Activated CD4-positive, alpha-beta T cell treated with anti-CD3 and anti-CD28 coated beads for 48 hours (primary cell): ENCODE data around the gene POLR2J.

Experiments used
- DNase-seq: peaks from one replicate; pipeline ENCODE4 v3.0.0-alpha.2; 2020

POLR2J gene

DNA sequence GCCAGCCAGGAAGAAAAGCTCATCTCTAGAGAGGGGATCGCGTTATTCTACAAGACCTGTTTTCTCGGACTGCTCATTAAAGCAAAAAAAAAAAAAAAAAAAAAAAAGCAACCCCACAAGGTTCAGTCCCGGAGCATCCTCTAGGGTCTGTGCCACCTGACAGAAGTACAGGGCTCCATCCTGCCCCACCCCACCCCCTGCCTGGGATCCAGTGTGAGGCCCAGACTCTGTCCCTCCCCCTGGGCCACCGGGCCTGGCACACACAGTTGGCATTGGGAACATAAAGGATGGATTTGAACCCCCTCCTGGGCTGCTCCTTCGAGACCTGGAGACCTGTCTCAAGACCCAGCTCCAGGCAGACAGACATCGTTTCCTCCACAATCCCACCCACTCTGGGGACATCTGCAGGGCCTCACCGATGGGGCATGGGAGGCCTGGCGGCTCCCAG, 44.7 kb downstream of the POLR2J start:
- DNase-seq = no peak

- peak; percentile 87 for DNase-seq
These were observed 45.3 kb downstream of the POLR2J start, which contains the start of gene ORAI2 for GRCh38 chr7:102433219-102434038. TSS of gene ORAI2 (plus strand) at chr7:102433575. CDS start at chr7:102438957, 5,382 bp downstream.

DNA sequence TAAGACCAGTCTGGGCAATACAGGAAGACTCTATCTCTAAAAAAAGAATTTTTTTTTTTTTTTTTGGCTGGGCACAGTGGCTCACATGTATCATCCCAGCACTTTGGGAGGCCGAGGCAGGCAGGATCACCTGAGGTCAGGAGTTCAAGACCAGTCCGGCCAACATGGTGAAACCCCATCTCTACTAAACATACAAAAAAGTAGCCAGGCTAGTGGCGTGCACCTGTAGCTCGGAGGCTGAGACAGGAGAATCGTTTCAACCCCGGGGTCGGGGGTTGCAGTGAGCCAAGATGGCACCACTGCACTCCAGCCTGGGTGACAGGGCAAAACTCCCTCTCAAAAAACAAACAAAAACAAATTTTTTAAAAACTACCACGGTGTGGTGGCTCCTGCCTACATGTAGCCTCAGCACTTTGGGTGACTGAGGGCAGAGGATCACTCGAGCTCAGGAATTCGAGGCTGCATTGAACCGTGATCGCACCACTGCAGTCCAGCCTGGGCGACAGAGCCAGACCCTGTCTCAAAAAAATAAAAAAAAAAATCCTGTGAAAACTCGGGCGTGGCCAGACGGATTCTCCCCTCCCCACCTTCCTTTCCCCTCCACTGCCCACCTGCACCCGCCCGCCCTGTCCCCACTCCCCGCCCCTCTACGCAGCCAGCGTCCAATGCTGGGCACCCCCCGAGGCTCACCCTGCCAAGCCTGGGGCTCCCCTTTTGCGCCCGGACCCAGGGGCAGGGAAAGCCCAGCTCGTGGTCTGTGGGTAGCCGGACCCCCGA, 46.1 kb downstream of the POLR2J start:
- no peak for DNase-seq

DNA sequence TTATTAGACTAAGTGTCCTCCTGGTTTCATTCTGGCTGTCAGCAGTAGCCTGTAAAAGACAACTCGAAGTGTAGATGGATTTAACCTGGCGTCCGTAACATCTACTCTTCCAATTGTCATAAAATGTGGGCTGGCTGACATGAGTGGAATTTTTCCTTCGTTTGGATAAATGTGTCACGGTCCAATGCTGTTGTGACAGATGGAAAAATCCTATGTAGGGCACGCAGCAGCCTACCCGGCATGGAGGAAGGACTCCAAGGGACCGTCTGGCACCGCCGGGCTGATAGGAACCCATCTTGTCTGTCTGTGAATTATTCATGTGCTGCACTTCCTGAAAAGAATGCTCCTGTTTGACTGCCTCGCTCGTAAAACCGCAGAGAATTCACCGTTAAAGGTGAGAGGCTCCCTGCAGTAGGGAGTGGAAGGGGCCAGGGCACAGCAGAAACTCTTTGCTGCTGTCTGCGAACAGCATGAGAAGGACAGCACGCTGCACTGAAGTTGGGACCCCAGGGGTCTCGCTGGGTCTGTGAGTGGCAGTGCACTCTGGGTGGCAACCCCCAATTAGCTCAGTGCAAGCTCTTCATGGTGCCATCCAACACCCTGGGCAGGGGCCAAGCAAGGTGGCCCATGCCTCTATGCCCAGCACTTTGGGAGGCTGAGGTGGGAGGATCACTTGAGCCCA, 47.0 kb downstream of the POLR2J start:
- peak; percentile 60 for DNase-seq

DNA sequence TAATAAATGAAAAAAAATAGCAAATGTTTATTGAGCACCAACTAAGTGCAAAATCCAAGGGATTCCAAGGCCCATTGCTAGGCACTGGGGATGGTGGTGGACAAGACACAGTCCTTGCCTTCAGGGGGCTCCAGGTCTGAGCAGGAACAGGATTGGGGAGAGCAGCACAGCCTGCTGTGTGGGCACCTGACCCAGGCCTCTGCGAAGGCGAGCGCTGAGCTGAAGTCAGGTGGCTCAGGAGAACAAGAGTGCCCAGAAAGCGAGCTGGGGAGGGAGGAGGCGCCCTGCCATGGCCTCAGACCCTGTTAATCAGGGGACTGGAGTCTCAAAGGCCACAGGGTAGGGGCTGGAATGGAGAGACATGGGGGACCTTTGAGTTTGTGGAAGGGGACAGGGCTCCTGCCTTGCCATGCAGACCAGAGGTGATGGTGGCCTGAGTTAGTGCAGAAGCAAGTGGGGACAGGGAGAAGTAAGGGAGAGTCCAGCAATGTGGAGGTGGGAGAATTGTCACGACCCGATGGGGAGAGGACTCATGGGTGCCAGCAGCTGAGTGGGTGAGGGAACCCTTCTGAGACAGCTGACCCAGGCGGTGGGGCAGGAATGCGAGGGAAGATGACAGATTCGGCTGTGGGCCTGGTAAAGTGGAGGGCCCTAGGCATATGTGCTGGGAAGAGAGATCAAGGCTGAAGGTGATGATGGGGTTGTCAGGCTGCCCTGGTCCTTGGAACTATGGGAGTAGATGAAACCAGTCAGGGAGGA, 49.4 kb downstream of the POLR2J start:
- DNase-seq = no peak

DNA sequence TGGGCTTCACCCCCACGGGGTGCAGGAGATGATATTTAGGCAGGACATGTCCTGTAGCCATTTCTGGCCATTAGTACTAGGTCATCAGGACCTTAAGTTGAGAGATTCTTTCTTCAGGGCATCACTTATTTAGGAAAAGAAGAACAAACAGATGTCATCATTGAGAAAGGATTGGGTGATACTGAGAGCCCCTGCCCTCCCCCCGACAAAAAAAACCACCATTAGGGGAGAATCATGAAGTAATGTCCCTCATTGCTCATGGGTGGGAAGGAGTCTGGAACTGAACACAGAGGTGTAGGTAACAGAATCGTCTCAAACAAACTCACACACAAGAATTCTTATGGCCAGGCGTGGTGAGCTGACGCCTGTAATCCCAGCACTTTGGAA, 51.7 kb downstream of the POLR2J start:
- no peak for DNase-seq

GRCh38 chr7:102426268-102427018, 52.3 kb downstream of the POLR2J start:
- peak; percentile 87 for DNase-seq

DNA sequence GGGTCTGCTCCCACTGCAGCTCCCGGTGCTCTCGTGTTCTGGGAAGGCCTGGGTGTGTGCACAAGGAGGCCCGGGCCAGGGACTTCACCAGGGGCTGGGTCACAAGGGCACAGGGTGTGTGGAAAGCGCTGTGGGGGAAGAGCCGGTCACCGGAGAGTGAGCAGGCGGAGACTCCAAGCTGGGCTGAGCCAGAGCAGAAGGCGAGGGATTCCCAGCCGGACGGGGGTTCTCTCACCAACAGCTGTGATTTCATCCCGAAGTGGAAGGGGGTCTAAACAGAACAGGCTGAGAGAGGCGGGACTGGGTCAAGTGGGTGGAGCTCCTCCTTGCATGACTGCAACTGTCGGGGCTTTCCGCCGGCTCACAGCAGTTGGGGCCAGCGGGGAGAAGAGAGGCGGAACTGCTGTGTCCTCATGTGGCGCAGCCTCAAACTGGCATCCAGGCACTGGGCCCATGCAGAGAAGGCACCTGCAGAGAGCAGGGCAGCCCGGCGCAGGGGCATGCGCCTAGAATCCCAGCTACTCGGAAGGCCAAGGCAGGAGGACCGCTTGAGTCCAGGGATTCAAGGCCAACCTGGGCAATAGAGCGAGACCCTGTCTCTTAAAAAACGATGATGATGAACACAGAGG, 53.0 kb downstream of the POLR2J start:
- peak; percentile 86 for DNase-seq

DNA sequence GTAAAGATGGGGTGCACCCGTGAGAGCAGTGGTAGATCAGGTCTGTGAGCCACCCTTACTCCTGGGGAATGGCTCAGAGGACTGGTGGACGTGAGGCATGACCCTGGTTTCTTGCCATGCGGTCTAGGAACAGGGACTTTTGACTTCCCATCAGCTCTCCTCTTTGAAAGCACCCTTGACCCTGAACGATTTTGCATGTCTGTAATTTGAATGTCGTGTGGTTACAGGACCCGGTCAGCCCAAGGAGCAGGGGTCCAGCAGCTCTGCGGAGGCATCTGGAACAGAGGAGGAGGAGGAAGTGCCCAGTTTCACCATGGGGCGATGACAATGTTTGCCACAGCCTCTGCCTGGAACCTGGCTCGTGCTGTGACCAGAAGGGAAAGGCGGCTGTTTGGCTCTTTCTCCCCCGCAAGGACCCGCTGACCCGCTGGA, 53.9 kb downstream of the POLR2J start:
- no peak for DNase-seq

DNA sequence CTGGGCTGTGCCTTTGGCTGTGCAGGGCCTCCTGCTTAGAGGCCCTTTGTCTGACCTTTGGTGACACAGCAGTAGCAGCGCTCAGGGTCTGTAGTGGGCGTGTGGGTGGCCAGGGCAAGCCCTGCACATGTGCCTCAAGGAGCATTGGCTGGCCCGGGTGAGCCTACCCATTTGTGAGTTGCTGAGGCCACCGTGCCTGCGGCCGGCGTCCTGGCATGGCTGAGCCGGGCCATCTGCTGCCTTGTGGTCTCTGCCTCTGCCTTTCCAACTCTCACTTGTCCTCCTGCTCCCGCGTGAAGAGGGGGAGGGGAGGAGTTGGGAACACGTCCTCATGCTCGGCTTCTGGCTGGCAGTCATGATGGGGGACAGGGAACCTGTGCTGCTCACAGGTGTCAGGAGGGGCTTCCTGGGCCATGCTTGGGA, 54.6 kb downstream of the POLR2J start:
- no peak for DNase-seq
